ENCODE measurements around the gene AJM1.

DNA sequence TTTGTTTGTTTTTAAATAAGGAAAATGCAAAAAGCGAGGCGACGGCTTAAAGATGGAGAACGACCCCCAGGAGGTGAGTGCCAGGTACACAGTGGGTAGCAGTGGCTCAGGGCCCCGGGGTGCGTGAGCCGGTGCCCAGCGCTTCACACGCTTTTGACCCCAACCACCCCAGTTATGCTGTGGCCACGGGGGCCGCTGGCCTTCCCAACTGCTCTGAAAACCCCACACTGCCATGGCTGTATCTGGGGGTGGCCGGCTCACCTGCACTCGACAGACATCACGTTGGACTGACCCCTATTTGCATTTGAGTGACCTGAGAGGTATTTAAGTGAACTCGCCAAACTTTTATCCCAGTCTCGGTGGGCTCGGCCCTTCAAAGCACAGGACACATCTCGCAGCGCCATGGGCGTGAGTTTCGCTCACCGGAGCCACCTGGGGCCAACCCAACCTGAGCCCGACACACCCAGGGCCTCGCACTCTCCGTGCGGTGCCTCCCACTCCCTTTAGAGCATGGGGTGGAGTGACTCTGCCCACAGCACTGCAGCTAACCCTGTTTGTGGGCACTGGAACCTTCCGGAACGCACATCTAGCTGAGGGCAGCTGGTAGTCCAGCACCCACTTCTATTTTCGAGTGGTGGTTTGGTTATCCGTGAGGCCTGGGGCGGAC, 13.7 kb upstream of the AJM1 start:
- TF ChIP-seq, protein P1, sequence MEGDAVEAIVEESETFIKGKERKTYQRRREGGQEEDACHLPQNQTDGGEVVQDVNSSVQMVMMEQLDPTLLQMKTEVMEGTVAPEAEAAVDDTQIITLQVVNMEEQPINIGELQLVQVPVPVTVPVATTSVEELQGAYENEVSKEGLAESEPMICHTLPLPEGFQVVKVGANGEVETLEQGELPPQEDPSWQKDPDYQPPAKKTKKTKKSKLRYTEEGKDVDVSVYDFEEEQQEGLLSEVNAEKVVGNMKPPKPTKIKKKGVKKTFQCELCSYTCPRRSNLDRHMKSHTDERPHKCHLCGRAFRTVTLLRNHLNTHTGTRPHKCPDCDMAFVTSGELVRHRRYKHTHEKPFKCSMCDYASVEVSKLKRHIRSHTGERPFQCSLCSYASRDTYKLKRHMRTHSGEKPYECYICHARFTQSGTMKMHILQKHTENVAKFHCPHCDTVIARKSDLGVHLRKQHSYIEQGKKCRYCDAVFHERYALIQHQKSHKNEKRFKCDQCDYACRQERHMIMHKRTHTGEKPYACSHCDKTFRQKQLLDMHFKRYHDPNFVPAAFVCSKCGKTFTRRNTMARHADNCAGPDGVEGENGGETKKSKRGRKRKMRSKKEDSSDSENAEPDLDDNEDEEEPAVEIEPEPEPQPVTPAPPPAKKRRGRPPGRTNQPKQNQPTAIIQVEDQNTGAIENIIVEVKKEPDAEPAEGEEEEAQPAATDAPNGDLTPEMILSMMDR (IDR thresholded peaks at IDR 0.05) = no peak
- TF ChIP-seq POLR2A (IDR thresholded peaks at IDR 0.05) (no peak), EP300 (IDR thresholded peaks at IDR 0.05) (no peak)
